CD4-positive, CD25-positive, alpha-beta regulatory T cell (primary cell): ENCODE results near the gene C15orf39. TPM values are rescaled to one million over a fixed set of nuclear protein-coding genes. Genes with fewer than 3 reads are reported as not detected.
"Not testable (repeated sequence)": the region's sequence is repeated elsewhere in the genome, so short reads cannot be mapped to it uniquely, and the experiment has no call there.

ENCODE experiments used
- ATAC-seq, 2 donors: fragments of 150-1000 bp; cut with Tn5 transposase; one replicate each; pipeline ENCODE4 v1.10.0; 2021; ENCODE audit warnings: low read depth in 2 of 2, moderate number of reproducible peaks in 2 of 2, moderate library complexity in 1 of 2
- DNase-seq, 3 donors: peaks; one replicate each; pipeline versions ENCODE4 v3.0.0 to v3.0.0-alpha.2; 2012 to 2022; ENCODE audit warnings: mixed read lengths in 1 of 3
- H3K27ac ChIP-seq: one replicate; pipeline ENCODE4 v1.7.0; 2013; ENCODE audit warnings: mild to moderate bottlenecking, low read length; ENCODE audit not compliant: insufficient read depth, poor library complexity, severe bottlenecking
- H3K27me3 ChIP-seq: one replicate; pipeline ENCODE4 v1.7.0; 2013; ENCODE audit warnings: low read length; ENCODE audit not compliant: control insufficient read depth, insufficient read depth
- H3K36me3 ChIP-seq: one replicate; pipeline ENCODE4 v1.7.0; 2013; ENCODE audit warnings: mild to moderate bottlenecking, low read length, moderate library complexity; ENCODE audit not compliant: control insufficient read depth, insufficient read depth
- H3K4me1 ChIP-seq: 2 replicates; pipeline ENCODE4 v1.7.0; 2013; ENCODE audit warnings: mild to moderate bottlenecking, low read length; ENCODE audit not compliant: insufficient read depth, control insufficient read depth, poor library complexity, severe bottlenecking
- H3K4me3 ChIP-seq: one replicate; pipeline ENCODE4 v1.7.0; 2013; ENCODE audit warnings: low read depth, mild to moderate bottlenecking, low read length, moderate library complexity
- H3K9me3 ChIP-seq, 2 experiments: 1 replicate in 1 of 2; 2 replicates in 1 of 2; pipeline ENCODE4 v1.7.0; 2013; ENCODE audit warnings: low read length in 2 of 2, mild to moderate bottlenecking in 1 of 2, moderate library complexity in 1 of 2; ENCODE audit not compliant: control insufficient read depth in 2 of 2
- H3K27ac Mint-ChIP-seq, 3 donors: one replicate each; pipeline ENCODE4 v1.8.0; 2020 to 2022; ENCODE audit warnings: mild to moderate bottlenecking in 3 of 3, mixed read lengths in 3 of 3, moderate library complexity in 2 of 3
- H3K27me3 Mint-ChIP-seq: one replicate; pipeline ENCODE4 v1.8.0; 2022; ENCODE audit warnings: mild to moderate bottlenecking, mixed read lengths
- H3K36me3 Mint-ChIP-seq: one replicate; pipeline ENCODE4 v1.8.0; 2020; ENCODE audit warnings: mixed read lengths
- H3K4me1 Mint-ChIP-seq, 4 donors: one replicate each; pipeline ENCODE4 v1.8.0; 2020 to 2022; ENCODE audit warnings: mixed read lengths in 4 of 4, mild to moderate bottlenecking in 1 of 4
- H3K4me3 Mint-ChIP-seq, 4 donors: one replicate each; pipeline ENCODE4 v1.8.0; 2020 to 2022; ENCODE audit warnings: mild to moderate bottlenecking in 4 of 4, mixed read lengths in 4 of 4, moderate library complexity in 3 of 4
- H3K9me3 Mint-ChIP-seq, 7 donors: one replicate each; pipeline ENCODE4 v1.8.0; 2020 to 2022; ENCODE audit warnings: mixed read lengths in 7 of 7, mild to moderate bottlenecking in 3 of 7, moderate library complexity in 2 of 7
- polyA plus RNA-seq, 4 donors: library from polyadenylated mRNA; unstranded; fragments of 300-500 nt; fragmentation: Illumina TruSeq; gene quantifications; one replicate each; pipeline ENCODE4 v1.2.3, GENCODE V29; 2021
- total RNA-seq: library from RNA; stranded (reverse); gene quantifications from one replicate; pipeline ENCODE4 v1.2.3, GENCODE V29; 2022

Gene C15orf39
- total and polyA plus RNA-seq, 5 donors from 2014 or later, result 1.2 to 19.5 (median 2.1) TPM

GRCh38 chr15:75248991-75249390 lies 47.3 kb downstream of the C15orf39 start:
- not testable (repeated sequence) for H3K36me3 ChIP-seq, H3K9me3 Mint-ChIP-seq, H3K27me3 ChIP-seq, H3K36me3 Mint-ChIP-seq, H3K9me3 ChIP-seq, H3K4me1 Mint-ChIP-seq, DNase-seq, ATAC-seq, H3K4me3 ChIP-seq, H3K27ac ChIP-seq, H3K4me1 ChIP-seq, H3K4me3 Mint-ChIP-seq, H3K27ac Mint-ChIP-seq
- peaks cover 31% of the 10 kb centered on the region for H3K27me3 Mint-ChIP-seq

- H3K36me3 Mint-ChIP-seq, result no peaks in the 10 kb centered on the region
- H3K9me3 Mint-ChIP-seq, result no peaks in the 10 kb centered on the region
- Histone ChIP-seq H3K9me3 (no peaks in the 10 kb centered on the region), H3K36me3 (no peaks in the 10 kb centered on the region), H3K27ac (no peak overlapping the region), H3K4me1 (no peaks in the 10 kb centered on the region), H3K4me3 (no peak overlapping the region), H3K27me3 (no peaks in the 10 kb centered on the region)
- H3K4me1 Mint-ChIP-seq, result no peaks in the 10 kb centered on the region
- ATAC-seq (no peak), DNase-seq (no peak)
- H3K4me3 Mint-ChIP-seq, result no peak overlapping the region
- peaks cover 31% of the 10 kb centered on the region for H3K27me3 Mint-ChIP-seq
- peak overlapping the region in 1 of 3 donors; percentile 25 for H3K27ac Mint-ChIP-seq
Observed at GRCh38 chr15:75249726-75250125, 48.0 kb downstream of the C15orf39 start.

- H3K36me3 ChIP-seq, H3K4me1 ChIP-seq, H3K9me3 ChIP-seq, ATAC-seq, H3K27ac Mint-ChIP-seq, H3K4me3 Mint-ChIP-seq, H3K4me3 ChIP-seq, H3K4me1 Mint-ChIP-seq, H3K36me3 Mint-ChIP-seq, H3K27ac ChIP-seq, DNase-seq, H3K9me3 Mint-ChIP-seq, H3K27me3 ChIP-seq: not testable (repeated sequence)
- peaks cover 31% of the 10 kb centered on the region for H3K27me3 Mint-ChIP-seq
Observed at GRCh38 chr15:75251343-75251742, 49.7 kb downstream of the C15orf39 start.

GRCh38 chr15:75252285-75252684 lies 50.6 kb downstream of the C15orf39 start:
- H3K27me3 ChIP-seq, H3K9me3 ChIP-seq, H3K27ac Mint-ChIP-seq, H3K27ac ChIP-seq, H3K4me1 Mint-ChIP-seq, H3K4me3 ChIP-seq, H3K36me3 Mint-ChIP-seq, H3K9me3 Mint-ChIP-seq, H3K4me3 Mint-ChIP-seq, H3K4me1 ChIP-seq, DNase-seq, ATAC-seq, H3K36me3 ChIP-seq: not testable (repeated sequence)
- peaks cover 31% of the 10 kb centered on the region for H3K27me3 Mint-ChIP-seq

GRCh38 chr15:75258034-75258433 lies 56.4 kb downstream of the C15orf39 start, which contains the start of gene GOLGA6C:
TSS of gene GOLGA6C (plus strand) at chr15:75258334. CDS start at chr15:75258599, 265 bp downstream.
- H3K27me3 ChIP-seq, ATAC-seq, H3K4me3 ChIP-seq, H3K36me3 Mint-ChIP-seq, DNase-seq, H3K27ac ChIP-seq, H3K4me1 ChIP-seq, H3K36me3 ChIP-seq, H3K27me3 Mint-ChIP-seq, H3K9me3 Mint-ChIP-seq, H3K4me3 Mint-ChIP-seq, H3K9me3 ChIP-seq, H3K4me1 Mint-ChIP-seq, H3K27ac Mint-ChIP-seq: not testable (repeated sequence)

GRCh38 chr15:75258620-75259343 lies 57.1 kb downstream of the C15orf39 start:
- not testable (repeated sequence) for H3K4me1 Mint-ChIP-seq, H3K4me3 ChIP-seq, H3K4me1 ChIP-seq, H3K36me3 Mint-ChIP-seq, H3K27me3 ChIP-seq, H3K4me3 Mint-ChIP-seq, H3K27ac ChIP-seq, ATAC-seq, H3K9me3 ChIP-seq, H3K27ac Mint-ChIP-seq, H3K9me3 Mint-ChIP-seq, H3K27me3 Mint-ChIP-seq, DNase-seq, H3K36me3 ChIP-seq

GRCh38 chr15:75259873-75260272 lies 58.2 kb downstream of the C15orf39 start:
- not testable (repeated sequence) for ATAC-seq

More at GRCh38 chr15:75259873-75260272, 58.2 kb downstream of the C15orf39 start:
- H3K4me1 Mint-ChIP-seq, H3K27ac ChIP-seq, H3K4me1 ChIP-seq, H3K9me3 Mint-ChIP-seq, H3K36me3 ChIP-seq, H3K4me3 ChIP-seq, H3K4me3 Mint-ChIP-seq, H3K36me3 Mint-ChIP-seq, H3K27ac Mint-ChIP-seq, H3K9me3 ChIP-seq, DNase-seq, H3K27me3 Mint-ChIP-seq, H3K27me3 ChIP-seq: not testable (repeated sequence)
